PC-3 (cell line): ENCODE data around the gene MRPS12. TPM values are rescaled to one million over a fixed set of nuclear protein-coding genes. Genes with fewer than 3 reads are reported as not detected.

ENCODE experiments used
- ATAC-seq: fragments of 200-7000 bp; cut with Tn5 transposase; 2 replicates; pipeline ENCODE4 v1.9.1; 2020; ENCODE audit warnings: mild to moderate bottlenecking, moderate library complexity
- BruUV-seq: library from RNA; stranded (reverse); fragments of 400-500 nt; replicated peaks from 2 replicates; lab custom pipeline; 2021; lab: Mats Ljungman, UMichigan
- CTCF ChIA-PET: fragments of 300-600 bp; sonication (Branson Sonifier 250); formaldehyde crosslinking; loops from one replicate; lab custom pipeline; 2022; ENCODE audit warnings: antibody characterized with exemption; lab: Charles Lee
- POLR2A ChIA-PET: fragments of 300-600 bp; sonication (Branson Sonifier 250); formaldehyde crosslinking; loops from one replicate; lab custom pipeline; 2022; ENCODE audit warnings: antibody characterized with exemption; ENCODE audit not compliant: unreplicated experiment; lab: Charles Lee
- DNase-seq: peaks from one replicate; pipeline ENCODE4 v3.0.0-alpha.2; 2015
- H2AFZ ChIP-seq: fragments of 300-600 bp; sonication (generic); 2 replicates; pipeline ENCODE4 v1.6.0; 2016; ENCODE audit warnings: antibody characterized with exemption, low read length
- H3F3A ChIP-seq: fragments of 300-600 bp; sonication (generic); one replicate; pipeline ENCODE4 v1.6.0; 2017; ENCODE audit warnings: antibody characterized with exemption, low read length, control low read depth, mild to moderate bottlenecking; ENCODE audit not compliant: unreplicated experiment
- H3K27ac ChIP-seq: fragments of 300-600 bp; sonication (generic); 2 replicates; pipeline ENCODE4 v1.5.1; 2016; ENCODE audit warnings: mild to moderate bottlenecking, low read length
- H3K27me3 ChIP-seq: fragments of 300-600 bp; sonication (generic); 2 replicates; pipeline ENCODE4 v1.6.1; 2016; ENCODE audit warnings: low read length, mixed read lengths
- H3K36me3 ChIP-seq: fragments of 300-600 bp; sonication (generic); 2 replicates; pipeline ENCODE4 v1.6.1; 2016; ENCODE audit warnings: low read depth, mixed run types, low read length, mixed read lengths
- H3K4me1 ChIP-seq: fragments of 300-600 bp; sonication (generic); 2 replicates; pipeline ENCODE4 v1.5.1; 2016; ENCODE audit warnings: low read length; ENCODE audit not compliant: insufficient read depth
- H3K4me2 ChIP-seq: fragments of 300-600 bp; sonication (generic); 2 replicates; pipeline ENCODE4 v1.6.0; 2016; ENCODE audit warnings: low read length
- H3K4me3 ChIP-seq: fragments of 300-600 bp; sonication (generic); 2 replicates; pipeline ENCODE4 v1.5.1; 2016; ENCODE audit warnings: mild to moderate bottlenecking, low read length, mixed read lengths
- H3K79me2 ChIP-seq: fragments of 300-600 bp; sonication (generic); 2 replicates; pipeline ENCODE4 v1.6.1; 2017; ENCODE audit warnings: low read length, mixed read lengths
- H3K9ac ChIP-seq: fragments of 300-600 bp; sonication (generic); 2 replicates; pipeline ENCODE4 v1.6.0; 2016; ENCODE audit warnings: mild to moderate bottlenecking, low read length
- H3K9me2 ChIP-seq: fragments of 300-600 bp; sonication (generic); replicated peaks from 2 replicates; pipeline ENCODE4 v1.6.1; 2016; ENCODE audit warnings: mixed run types, low read length, mixed read lengths
- H3K9me3 ChIP-seq: fragments of 300-600 bp; sonication (generic); 2 replicates; pipeline ENCODE4 v1.6.1; 2016; ENCODE audit warnings: low read length, mixed read lengths
- H4K20me1 ChIP-seq: fragments of 300-600 bp; sonication (generic); 2 replicates; pipeline ENCODE4 v1.6.1; 2016; ENCODE audit warnings: low read length, mixed read lengths
- EZH2 ChIP-seq: fragments of 300-600 bp; sonication (generic); IDR thresholded peaks from one replicate; pipeline ENCODE4 v1.6.1; 2017; ENCODE audit warnings: antibody characterized with exemption, mild to moderate bottlenecking, low read length; ENCODE audit not compliant: unreplicated experiment
- EZH2phosphoT487 ChIP-seq: fragments of 300-600 bp; sonication (generic); IDR thresholded peaks from 2 replicates; pipeline ENCODE4 v1.6.1; 2018; ENCODE audit warnings: mild to moderate bottlenecking, antibody characterized with exemption, low read length, borderline replicate concordance
- intact Hi-C: fragments of 100-400 bp; cut with micrococcal nuclease; formaldehyde crosslinking; loops from 2 replicates; pipeline ENCODE4 v1.9.0; 2023
- total RNA-seq: library from RNA; depleted of rRNA; stranded (reverse); fragments of >200 nt; gene quantifications from 2 replicates; pipeline ENCODE4 v1.2.3, GENCODE V29; 2014
- TF ChIP-seq, protein P1 (sequence below): fragments of 300-600 bp; sonication (generic); conservative IDR thresholded peaks from 2 replicates; pipeline ENCODE4 v1.5.1; 2017; ENCODE audit warnings: antibody characterized with exemption, low read depth, mild to moderate bottlenecking, low read length

The MRPS12 gene
- total RNA-seq, 1 experiment from 2014 or later = 156 TPM

DNA sequence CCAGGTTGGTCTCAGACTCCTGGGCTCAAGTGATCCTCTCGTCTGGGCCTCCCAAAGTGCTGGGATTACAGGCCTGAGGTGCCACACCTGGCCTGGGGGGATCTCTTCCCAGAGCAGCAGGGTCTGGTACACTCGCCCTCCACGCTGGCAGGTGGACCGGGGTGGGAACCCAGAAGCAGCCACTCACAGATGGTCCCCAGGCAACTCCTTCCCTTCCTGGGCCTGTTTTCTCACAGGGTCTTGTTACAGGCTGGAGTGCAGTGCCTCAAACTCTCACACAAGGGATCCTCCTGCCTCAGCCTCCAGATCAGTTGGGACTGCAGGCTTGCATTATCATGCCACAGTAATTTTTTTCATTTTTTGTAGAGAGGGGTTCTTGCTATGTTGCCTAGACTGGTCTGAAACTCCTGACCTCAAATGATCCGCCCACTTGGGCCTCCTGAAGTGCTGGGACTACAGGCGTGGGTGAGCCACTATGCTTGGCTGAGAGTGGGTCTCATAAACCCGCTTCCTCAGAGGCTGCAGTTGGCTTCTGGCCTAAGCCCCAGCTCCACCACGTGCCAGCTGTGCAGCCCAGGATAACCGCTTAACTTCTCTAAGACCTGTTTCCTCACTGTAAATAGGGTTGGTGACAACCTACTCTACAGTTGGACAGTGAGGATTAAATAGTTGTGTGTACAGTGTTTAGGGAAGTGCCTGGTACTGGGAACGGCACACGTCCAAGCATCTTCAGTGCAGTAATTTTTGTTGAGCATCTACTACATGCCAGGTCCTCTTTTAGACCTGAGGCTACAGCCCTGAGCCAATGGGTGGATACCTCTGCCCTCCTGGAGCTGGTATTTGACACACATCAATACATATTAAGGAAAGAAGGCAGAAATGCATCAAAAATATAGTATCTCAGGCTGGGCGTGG lies 17.9 kb upstream of the MRPS12 start:
- intact Hi-C loops = no loop called here
- no peak overlapping the region for H2AFZ ChIP-seq

DNA sequence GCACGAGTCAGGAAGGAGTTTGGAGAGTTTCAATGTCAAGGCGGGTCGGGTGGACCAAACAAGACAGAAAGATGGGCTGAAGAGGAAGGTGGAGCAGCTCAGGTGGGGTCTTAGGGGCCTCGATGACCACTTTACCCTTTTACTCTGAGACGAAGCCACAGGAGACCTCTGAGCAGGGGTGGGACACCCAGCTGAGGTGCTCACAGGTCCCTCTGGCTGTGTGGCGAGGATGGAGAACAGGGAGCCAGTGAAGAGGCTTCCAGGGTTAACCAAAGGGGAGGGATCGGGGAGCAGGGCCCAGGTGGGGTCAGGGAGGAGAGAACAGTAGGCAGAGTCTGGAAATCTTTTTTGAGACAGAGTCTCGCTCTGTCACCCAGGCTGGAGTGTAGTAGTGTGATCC lies 16.8 kb upstream of the MRPS12 start:
- ATAC-seq (no peak), DNase-seq (no peak)
- Histone ChIP-seq H3K36me3 (no peaks in the 10 kb centered on the region), H3K4me3 (no peak overlapping the region), H3K4me1 (no peaks in the 10 kb centered on the region), H3K9ac (no peak overlapping the region), H3K9me2 (no peaks in the 10 kb centered on the region), H3K79me2 (no peaks in the 10 kb centered on the region), H3K4me2 (no peak overlapping the region), H2AFZ (no peak overlapping the region), H3F3A (no peaks in the 10 kb centered on the region), H3K9me3 (no peaks in the 10 kb centered on the region), H3K27ac (no peak overlapping the region), H3K27me3 (no peaks in the 10 kb centered on the region), H4K20me1 (no peaks in the 10 kb centered on the region)
- intact Hi-C loops = no loop called here
- POLR2A ChIA-PET = no interaction called here
- TF ChIP-seq, protein P1, sequence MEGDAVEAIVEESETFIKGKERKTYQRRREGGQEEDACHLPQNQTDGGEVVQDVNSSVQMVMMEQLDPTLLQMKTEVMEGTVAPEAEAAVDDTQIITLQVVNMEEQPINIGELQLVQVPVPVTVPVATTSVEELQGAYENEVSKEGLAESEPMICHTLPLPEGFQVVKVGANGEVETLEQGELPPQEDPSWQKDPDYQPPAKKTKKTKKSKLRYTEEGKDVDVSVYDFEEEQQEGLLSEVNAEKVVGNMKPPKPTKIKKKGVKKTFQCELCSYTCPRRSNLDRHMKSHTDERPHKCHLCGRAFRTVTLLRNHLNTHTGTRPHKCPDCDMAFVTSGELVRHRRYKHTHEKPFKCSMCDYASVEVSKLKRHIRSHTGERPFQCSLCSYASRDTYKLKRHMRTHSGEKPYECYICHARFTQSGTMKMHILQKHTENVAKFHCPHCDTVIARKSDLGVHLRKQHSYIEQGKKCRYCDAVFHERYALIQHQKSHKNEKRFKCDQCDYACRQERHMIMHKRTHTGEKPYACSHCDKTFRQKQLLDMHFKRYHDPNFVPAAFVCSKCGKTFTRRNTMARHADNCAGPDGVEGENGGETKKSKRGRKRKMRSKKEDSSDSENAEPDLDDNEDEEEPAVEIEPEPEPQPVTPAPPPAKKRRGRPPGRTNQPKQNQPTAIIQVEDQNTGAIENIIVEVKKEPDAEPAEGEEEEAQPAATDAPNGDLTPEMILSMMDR = no peak
- TF ChIP-seq EZH2 = no peak
- TF ChIP-seq EZH2phosphoT487 = no peak
- CTCF ChIA-PET = no interaction called here
- no TSS peak for BruUV-seq

More for the DNA sequence above, 17.9 kb upstream of the MRPS12 start:
- Histone ChIP-seq H3K4me2 (no peak overlapping the region), H3K36me3 (no peaks in the 10 kb centered on the region), H3K9me3 (no peaks in the 10 kb centered on the region), H3K9me2 (no peaks in the 10 kb centered on the region), H4K20me1 (no peaks in the 10 kb centered on the region), H3K79me2 (no peaks in the 10 kb centered on the region), H3K9ac (no peak overlapping the region), H3K4me3 (no peak overlapping the region), H3K4me1 (no peaks in the 10 kb centered on the region), H3K27me3 (no peaks in the 10 kb centered on the region), H3K27ac (no peak overlapping the region), H3F3A (no peaks in the 10 kb centered on the region)
- no TSS peak for BruUV-seq
- no peak for ATAC-seq
- TF ChIP-seq, protein P1 = no peak
- no peak for TF ChIP-seq EZH2phosphoT487
- no peak for TF ChIP-seq EZH2
- ChIA-PET POLR2A (no interaction called here), CTCF (no interaction called here)
- no peak for DNase-seq
